ENCODE measurements around the gene CSNK2B.

CSNK2B gene

GRCh38 chr6:31717499-31718222, 51.8 kb downstream of the CSNK2B start:
- no peak for DNase-seq

DNA sequence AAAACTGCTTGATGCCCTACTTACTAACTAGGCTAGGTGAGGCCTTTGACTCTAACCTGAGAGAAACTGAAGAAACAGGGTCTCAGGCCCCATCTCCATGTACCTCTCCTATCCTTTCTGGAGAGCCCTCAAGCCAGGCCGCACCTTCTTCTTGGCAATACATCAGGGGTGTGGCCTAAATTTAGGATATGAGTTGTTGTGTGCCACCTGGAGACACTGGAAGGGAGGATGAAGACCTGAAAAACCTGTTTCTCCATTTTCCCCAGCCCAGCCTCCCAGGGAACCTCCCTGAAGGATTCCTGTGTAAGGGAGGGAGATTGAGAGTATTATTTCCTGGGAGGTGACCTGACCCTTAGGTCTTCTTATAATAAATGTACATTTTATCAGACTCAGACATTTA, 52.4 kb downstream of the CSNK2B start:
- DNase-seq: no peak

DNA sequence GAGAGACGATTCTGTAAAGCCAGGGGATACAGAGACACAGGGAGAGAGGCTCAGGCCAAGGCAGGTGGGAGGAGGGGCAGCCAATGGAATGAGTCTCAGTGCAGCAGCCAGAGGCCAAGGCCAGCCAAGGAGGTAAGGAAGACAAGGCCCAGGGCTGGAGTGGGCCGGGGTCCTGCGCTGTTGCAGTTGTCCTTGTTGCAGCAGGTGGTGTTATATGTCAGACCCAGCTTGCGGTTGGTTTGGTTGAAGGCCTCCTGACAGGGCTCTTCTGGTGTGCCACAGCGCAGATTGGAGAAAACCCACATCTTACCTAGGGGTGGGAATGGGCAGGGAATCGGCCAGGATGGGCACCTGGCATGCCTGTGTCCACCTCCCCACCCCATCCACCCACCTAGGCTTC, 53.1 kb downstream of the CSNK2B start:
- DNase-seq: no peak
